Activated CD8-positive, alpha-beta memory T cell treated with anti-CD3 and anti-CD28 coated beads, Interleukin-2, amount 50 U/mL, for 48 hours (primary cell): Measurements from ENCODE around the gene GUCY1B1.
"Not testable (repeated sequence)": the region's sequence is repeated elsewhere in the genome, so short reads cannot be mapped to it uniquely, and the experiment has no call there.

Experiments used
- DNase-seq: peaks from one replicate; pipeline ENCODE4 v3.0.0-alpha.2; 2020

GUCY1B1 gene

GRCh38 chr4:155762334-155762733 lies 3.5 kb downstream of the GUCY1B1 start:
- no peak for DNase-seq

- DNase-seq: no peak
Measured at GRCh38 chr4:155763551-155763950, 4.7 kb downstream of the GUCY1B1 start.

- no peak for DNase-seq
Measured at GRCh38 chr4:155765149-155765548, 6.3 kb downstream of the GUCY1B1 start.

- no peak for DNase-seq
Measured at GRCh38 chr4:155766622-155767021, 7.8 kb downstream of the GUCY1B1 start.

- DNase-seq: no peak
Measured at GRCh38 chr4:155768370-155768769, 9.5 kb downstream of the GUCY1B1 start.

- no peak for DNase-seq
Measured at GRCh38 chr4:155769090-155769489, 10.3 kb downstream of the GUCY1B1 start.

GRCh38 chr4:155772459-155773195 lies 13.8 kb downstream of the GUCY1B1 start:
- no peak for DNase-seq

- no peak for DNase-seq
Measured at GRCh38 chr4:155773196-155773800, 14.5 kb downstream of the GUCY1B1 start.

- no peak for DNase-seq
Measured at GRCh38 chr4:155774033-155774432, 15.2 kb downstream of the GUCY1B1 start.

- DNase-seq: no peak
Measured at GRCh38 chr4:155777971-155778735, 19.3 kb downstream of the GUCY1B1 start.

- no peak for DNase-seq
Measured at GRCh38 chr4:155780775-155781174, 22.0 kb downstream of the GUCY1B1 start.

GRCh38 chr4:155781249-155781831 lies 22.5 kb downstream of the GUCY1B1 start:
- no peak for DNase-seq

GRCh38 chr4:155784637-155785036 lies 25.8 kb downstream of the GUCY1B1 start:
- DNase-seq: no peak

GRCh38 chr4:155785828-155786227 lies 27.0 kb downstream of the GUCY1B1 start:
- no peak for DNase-seq

- DNase-seq: no peak
Measured at GRCh38 chr4:155787113-155787710, 28.4 kb downstream of the GUCY1B1 start.

- no peak for DNase-seq
Measured at GRCh38 chr4:155789391-155789790, 30.6 kb downstream of the GUCY1B1 start.

GRCh38 chr4:155789982-155790381 lies 31.2 kb downstream of the GUCY1B1 start:
- no peak for DNase-seq

- DNase-seq: no peak
Measured at GRCh38 chr4:155794589-155795236, 35.9 kb downstream of the GUCY1B1 start.

GRCh38 chr4:155795991-155796390 lies 37.2 kb downstream of the GUCY1B1 start:
- no peak for DNase-seq

- not testable (repeated sequence) for DNase-seq
Measured at GRCh38 chr4:155797581-155797980, 38.8 kb downstream of the GUCY1B1 start.

- DNase-seq: no peak
Measured at GRCh38 chr4:155799116-155799793, 40.4 kb downstream of the GUCY1B1 start.

GRCh38 chr4:155799794-155800123 lies 40.9 kb downstream of the GUCY1B1 start:
- DNase-seq: no peak
